ENCODE measurements around the gene TMPRSS9. TPM values are rescaled to one million over a fixed set of nuclear protein-coding genes. Genes with fewer than 3 reads are reported as not detected.
A peak's percentile ranks its signal among the peaks of the same experiment; 100 is the strongest.

TMPRSS9 gene
- total and polyA plus RNA-seq, 2 of the 13 experiments (the other 11 are each of a cell fraction or from before 2014, with no cell fraction given) = 2.5 to 5.2 TPM

DNA sequence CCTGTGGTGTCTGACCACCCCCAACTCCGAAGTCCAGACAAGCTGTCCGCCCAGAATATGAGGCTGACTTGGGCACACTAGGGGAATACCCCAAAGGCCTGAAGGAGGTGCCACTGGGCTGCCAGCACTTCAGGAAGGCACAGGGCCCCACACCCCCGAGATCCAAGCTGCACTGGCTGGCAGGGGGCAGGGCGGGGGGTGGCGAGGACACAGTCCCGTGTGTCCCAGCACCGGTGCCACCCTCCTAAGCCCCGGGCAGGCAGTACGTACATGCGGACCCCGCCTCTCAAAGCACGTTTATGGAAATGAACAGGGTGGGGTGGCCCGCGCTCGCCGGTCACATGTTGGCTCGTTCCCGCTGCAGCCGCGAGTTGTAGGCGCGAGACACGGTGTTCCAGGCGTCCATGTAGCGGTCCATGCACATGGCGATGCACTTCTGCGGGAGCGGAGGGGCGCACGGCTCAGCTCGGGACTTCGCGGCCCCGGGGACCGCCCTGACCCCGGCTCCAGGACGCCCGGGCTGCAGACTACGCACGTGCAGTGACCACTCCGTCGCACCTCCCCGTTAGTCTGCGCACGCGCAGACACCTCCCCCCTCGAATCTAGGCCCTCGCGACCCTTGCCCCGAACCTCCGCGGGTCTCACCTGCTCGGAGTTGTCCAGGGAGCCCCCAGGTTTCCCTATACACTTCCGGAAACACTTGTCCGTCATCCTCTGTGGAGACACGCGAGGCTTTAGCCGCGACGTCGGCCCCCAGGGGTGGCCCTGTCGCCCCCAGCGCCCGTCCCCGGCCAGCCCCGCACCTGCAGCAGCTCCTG, 66.8 kb downstream of the TMPRSS9 start (continued):
- TF ChIP-seq MYPOP (CRISPR knock-in tag; IDR thresholded peaks at IDR 0.05) (no peak; the same call in 1 of the 2 replicates), HNRNPK (IDR thresholded peaks at IDR 0.05; ENCODE audit: low read depth, low read length, poor library complexity, severe bottlenecking) (no peak), ZEB1 (IDR thresholded peaks at IDR 0.05; ENCODE audit: insufficient replicate concordance, low read depth) (no peak), DNMT1 (CRISPR knock-in tag; IDR thresholded peaks at IDR 0.05) (peak; percentile 59; the same call in 1 of the 2 replicates), ZBTB20 (CRISPR knock-in tag; IDR thresholded peaks at IDR 0.05; ENCODE audit: borderline replicate concordance, low read depth) (peak; percentile 59; the same call in 1 of the 2 replicates), ZNF597 (CRISPR knock-in tag; IDR thresholded peaks at IDR 0.05) (no peak), REXO4 (CRISPR knock-in tag; IDR thresholded peaks at IDR 0.05; ENCODE audit: borderline replicate concordance) (peak; percentile 81; the same call in 1 of the 2 replicates), ZNF224 (CRISPR knock-in tag; IDR thresholded peaks at IDR 0.05) (no peak), ZNF589 (CRISPR knock-in tag; conservative IDR thresholded peaks at IDR 0.05) (0 out of 2 replicates have a peak, but pooled peaks have one; percentile 1), NFRKB (IDR thresholded peaks at IDR 0.05) (no peak), ZNF30 (CRISPR knock-in tag; IDR thresholded peaks at IDR 0.05) (0 out of 2 replicates have a peak, but pooled peaks have one; percentile 60), RERE (CRISPR knock-in tag; IDR thresholded peaks at IDR 0.05; ENCODE audit: low read depth) (0 out of 2 replicates have a peak, but pooled peaks have one; percentile 13)
- TF ChIP-seq, protein P1, sequence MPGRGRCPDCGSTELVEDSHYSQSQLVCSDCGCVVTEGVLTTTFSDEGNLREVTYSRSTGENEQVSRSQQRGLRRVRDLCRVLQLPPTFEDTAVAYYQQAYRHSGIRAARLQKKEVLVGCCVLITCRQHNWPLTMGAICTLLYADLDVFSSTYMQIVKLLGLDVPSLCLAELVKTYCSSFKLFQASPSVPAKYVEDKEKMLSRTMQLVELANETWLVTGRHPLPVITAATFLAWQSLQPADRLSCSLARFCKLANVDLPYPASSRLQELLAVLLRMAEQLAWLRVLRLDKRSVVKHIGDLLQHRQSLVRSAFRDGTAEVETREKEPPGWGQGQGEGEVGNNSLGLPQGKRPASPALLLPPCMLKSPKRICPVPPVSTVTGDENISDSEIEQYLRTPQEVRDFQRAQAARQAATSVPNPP (CRISPR knock-in tag; IDR thresholded peaks at IDR 0.05) = no peak
- TF ChIP-seq, protein P2, sequence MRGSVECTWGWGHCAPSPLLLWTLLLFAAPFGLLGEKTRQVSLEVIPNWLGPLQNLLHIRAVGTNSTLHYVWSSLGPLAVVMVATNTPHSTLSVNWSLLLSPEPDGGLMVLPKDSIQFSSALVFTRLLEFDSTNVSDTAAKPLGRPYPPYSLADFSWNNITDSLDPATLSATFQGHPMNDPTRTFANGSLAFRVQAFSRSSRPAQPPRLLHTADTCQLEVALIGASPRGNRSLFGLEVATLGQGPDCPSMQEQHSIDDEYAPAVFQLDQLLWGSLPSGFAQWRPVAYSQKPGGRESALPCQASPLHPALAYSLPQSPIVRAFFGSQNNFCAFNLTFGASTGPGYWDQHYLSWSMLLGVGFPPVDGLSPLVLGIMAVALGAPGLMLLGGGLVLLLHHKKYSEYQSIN (CRISPR knock-in tag; IDR thresholded peaks at IDR 0.05; ENCODE audit: borderline replicate concordance) = no peak
